ENCODE data around the gene USH1G.
A peak's percentile ranks its signal among the peaks of the same experiment; 100 is the strongest.

USH1G gene

DNA sequence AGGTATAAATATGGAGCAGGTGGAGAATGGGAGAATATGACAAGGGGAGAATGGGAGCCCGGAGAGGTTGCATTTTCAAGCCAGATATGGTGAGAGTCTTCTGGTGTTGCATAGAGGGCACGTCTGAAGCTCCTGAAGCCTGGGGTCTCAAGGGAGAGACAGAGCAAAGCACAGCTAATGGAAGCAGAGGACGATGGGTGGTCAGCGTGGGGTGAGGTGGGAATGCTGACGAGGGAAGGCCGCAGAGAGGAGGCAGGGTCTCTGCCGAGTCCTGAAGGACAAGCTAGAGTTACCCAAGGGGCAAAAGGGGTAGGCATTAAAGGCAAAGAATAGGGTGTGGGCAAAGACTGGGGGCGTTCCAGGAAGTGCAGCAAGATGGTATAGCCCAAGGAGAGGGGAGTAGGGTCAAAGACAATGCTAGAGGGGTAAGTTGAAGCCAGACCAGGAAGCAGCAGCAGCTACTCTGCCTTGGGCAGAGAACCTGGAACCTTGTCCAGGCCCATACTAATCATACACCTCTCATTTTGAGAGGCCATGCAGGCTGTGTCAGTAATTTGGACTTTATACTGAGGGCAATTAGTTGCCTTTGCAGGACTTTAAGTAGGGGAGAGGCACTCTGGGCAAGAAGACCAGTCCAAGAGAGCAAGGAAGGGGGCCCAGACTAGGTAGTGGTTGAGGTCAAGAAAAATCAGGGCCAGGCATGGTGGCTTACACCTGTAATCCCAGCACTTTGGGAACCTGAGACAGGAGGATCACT lies 15.3 kb upstream of the USH1G start:
- Histone ChIP-seq H4K91ac (ENCODE audit: low read depth, low read length, poor library complexity) (no peak overlapping the region), H2BK5ac (ENCODE audit: low read length) (no peak overlapping the region), H3K27me3 (ENCODE audit: control insufficient read depth in 3 of 3, insufficient read depth in 3 of 3, low read depth in 1 of 3, low read length in 3 of 3) (peaks cover 19 to 93% (median 50%) of the 10 kb centered on the region in 3 experiments), H2AFZ (ENCODE audit: low read length) (no peak overlapping the region), H3K14ac (ENCODE audit: low read length) (no peak overlapping the region), H3K9me3 (replicated peaks in 1 of 2; ENCODE audit: control insufficient read depth in 2 of 2, insufficient read depth in 1 of 2, low read depth in 1 of 2, low read length in 2 of 2) (peaks cover 0 to 1% of the 10 kb centered on the region in 2 donors), H3K23ac (ENCODE audit: low read depth, low read length, poor library complexity) (no peak overlapping the region), H3K9ac (ENCODE audit: low read depth, low read length, poor library complexity) (no peak overlapping the region), H3K79me1 (ENCODE audit: low read depth, low read length) (no peaks in the 10 kb centered on the region), H2BK15ac (ENCODE audit: low read length) (no peak overlapping the region), H3K18ac (ENCODE audit: low read length) (no peak overlapping the region), H3K4ac (ENCODE audit: low read length) (no peak overlapping the region), H3K27ac (replicated peaks; ENCODE audit: low read length) (no peak overlapping the region), H4K8ac (ENCODE audit: low read depth, low read length) (no peak overlapping the region), H3K36me3 (replicated peaks in 1 of 2; ENCODE audit: control insufficient read depth in 2 of 2, insufficient read depth in 2 of 2, low read length in 2 of 2) (no peaks in the 10 kb centered on the region), H3K4me2 (ENCODE audit: insufficient read depth, low read length, poor library complexity, severe bottlenecking) (no peak overlapping the region), H2AK5ac (ENCODE audit: low read depth, low read length) (no peak overlapping the region), H3K4me3 (ENCODE audit: low read length in 2 of 2) (no peak overlapping the region), H2BK12ac (ENCODE audit: low read length) (no peak overlapping the region), H3K4me1 (ENCODE audit: control insufficient read depth in 2 of 2, insufficient read depth in 1 of 2, low read depth in 1 of 2, low read length in 2 of 2) (peaks cover 0 to 3% of the 10 kb centered on the region in 2 donors), H2BK120ac (ENCODE audit: low read depth, low read length) (no peak overlapping the region)
- no peak for DNase-seq (ENCODE audit: low spot score)
- no CpG with 5 or more reads among the region's 8 CpGs for WGBS, 2 donors (ENCODE audit: extremely low coverage in 2 of 2, insufficient read length in 2 of 2, insufficient replicate concordance in 1 of 2)

DNA sequence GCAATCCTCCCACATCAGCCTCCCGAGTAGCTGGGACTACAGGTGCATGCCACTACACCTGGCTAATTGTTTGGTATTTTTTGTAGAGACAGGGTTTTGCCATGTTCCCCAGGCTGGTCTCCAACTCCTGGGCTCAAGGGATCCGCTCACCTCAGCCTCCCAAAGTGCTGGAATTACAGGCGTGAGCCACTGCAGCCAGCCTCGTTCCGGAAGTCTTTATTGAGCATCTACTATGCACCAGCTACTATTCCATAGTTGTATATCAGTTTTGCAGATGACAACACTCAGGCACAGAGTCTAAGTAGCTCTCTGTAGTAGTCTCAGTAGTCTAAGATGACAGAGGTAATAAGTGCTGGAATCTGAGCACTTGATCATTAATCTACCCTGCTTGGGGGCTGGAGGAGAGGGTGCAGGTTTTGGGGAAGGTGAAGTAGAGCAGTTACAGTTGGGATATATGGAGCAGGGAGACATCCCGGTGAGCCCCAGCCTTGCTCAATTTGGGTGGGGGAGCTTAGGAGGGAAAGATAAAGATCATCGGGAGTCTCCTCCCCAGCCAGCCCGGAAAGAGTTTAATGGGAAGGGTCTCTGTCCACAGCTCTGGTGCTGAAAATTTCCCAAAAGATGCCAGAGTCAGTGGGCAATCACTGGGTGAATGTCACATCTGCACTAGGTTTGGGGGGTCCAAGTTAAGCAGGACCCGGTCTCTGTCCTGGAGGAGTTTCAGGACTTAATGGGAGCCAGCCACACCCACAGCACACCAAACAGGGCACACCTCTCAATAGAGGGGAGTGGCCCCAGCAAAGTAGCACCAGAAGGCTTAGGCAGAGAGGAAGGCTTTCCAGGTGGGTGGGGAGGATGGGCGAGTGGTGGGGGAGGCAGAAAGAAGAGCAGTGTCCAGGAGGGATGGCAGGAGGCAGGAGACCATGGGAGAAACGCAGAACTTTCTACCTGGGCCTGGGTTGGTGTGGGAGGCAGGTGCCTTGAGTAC lies 14.3 kb upstream of the USH1G start:
- Histone ChIP-seq H3K4me2 (ENCODE audit: insufficient read depth, low read length, poor library complexity, severe bottlenecking) (no peak overlapping the region), H3K9ac (ENCODE audit: low read depth, low read length, poor library complexity) (no peak overlapping the region), H3K14ac (ENCODE audit: low read length) (no peak overlapping the region), H4K91ac (ENCODE audit: low read depth, low read length, poor library complexity) (no peak overlapping the region), H4K8ac (ENCODE audit: low read depth, low read length) (no peak overlapping the region), H3K23ac (ENCODE audit: low read depth, low read length, poor library complexity) (no peak overlapping the region), H3K27me3 (ENCODE audit: control insufficient read depth in 3 of 3, insufficient read depth in 3 of 3, low read depth in 1 of 3, low read length in 3 of 3) (peaks cover 19 to 95% (median 56%) of the 10 kb centered on the region in 3 experiments), H3K27ac (replicated peaks; ENCODE audit: low read length) (no peak overlapping the region), H2BK12ac (ENCODE audit: low read length) (no peak overlapping the region), H3K79me1 (ENCODE audit: low read depth, low read length) (no peaks in the 10 kb centered on the region), H2AK5ac (ENCODE audit: low read depth, low read length) (no peak overlapping the region), H3K4me3 (ENCODE audit: low read length in 2 of 2) (no peak overlapping the region), H2BK5ac (ENCODE audit: low read length) (no peak overlapping the region), H3K4ac (ENCODE audit: low read length) (no peak overlapping the region), H3K9me3 (replicated peaks in 1 of 2; ENCODE audit: control insufficient read depth in 2 of 2, insufficient read depth in 1 of 2, low read depth in 1 of 2, low read length in 2 of 2) (peaks cover 0 to 1% of the 10 kb centered on the region in 2 donors), H2BK120ac (ENCODE audit: low read depth, low read length) (no peak overlapping the region), H2BK15ac (ENCODE audit: low read length) (no peak overlapping the region), H2AFZ (ENCODE audit: low read length) (no peak overlapping the region), H3K36me3 (replicated peaks in 1 of 2; ENCODE audit: control insufficient read depth in 2 of 2, insufficient read depth in 2 of 2, low read length in 2 of 2) (no peaks in the 10 kb centered on the region), H3K4me1 (ENCODE audit: control insufficient read depth in 2 of 2, insufficient read depth in 1 of 2, low read depth in 1 of 2, low read length in 2 of 2) (peaks cover 0 to 3% of the 10 kb centered on the region in 2 donors), H3K18ac (ENCODE audit: low read length) (no peak overlapping the region)
- no CpG with 5 or more reads among the region's 11 CpGs for WGBS, 2 donors (ENCODE audit: extremely low coverage in 2 of 2, insufficient read length in 2 of 2, insufficient replicate concordance in 1 of 2)
- peak; percentile 36 for DNase-seq (ENCODE audit: low spot score)

DNA sequence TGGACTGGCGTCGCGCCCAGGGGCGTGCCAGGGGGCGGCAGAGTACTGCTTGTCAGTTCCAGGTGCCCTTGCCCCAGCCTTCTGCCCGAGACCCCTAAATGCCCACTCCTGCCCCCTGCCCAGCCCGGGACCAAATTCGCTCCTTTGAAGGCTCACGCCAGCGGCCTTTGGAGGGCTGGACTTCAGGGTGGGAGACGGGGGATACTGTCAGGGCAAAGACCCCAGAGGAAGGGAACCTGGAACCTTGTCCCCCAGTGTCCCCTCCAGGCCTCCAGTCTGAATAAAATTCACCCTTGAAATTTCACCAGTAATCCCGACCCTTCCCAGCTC lies 13.4 kb upstream of the USH1G start:
- Histone ChIP-seq H3K18ac (ENCODE audit: low read length) (no peak overlapping the region), H3K4me2 (ENCODE audit: insufficient read depth, low read length, poor library complexity, severe bottlenecking) (no peak overlapping the region), H3K23ac (ENCODE audit: low read depth, low read length, poor library complexity) (peak overlapping the region; percentile 17), H3K36me3 (replicated peaks in 1 of 2; ENCODE audit: control insufficient read depth in 2 of 2, insufficient read depth in 2 of 2, low read length in 2 of 2) (no peaks in the 10 kb centered on the region), H2BK120ac (ENCODE audit: low read depth, low read length) (no peak overlapping the region), H4K8ac (ENCODE audit: low read depth, low read length) (no peak overlapping the region), H2BK5ac (ENCODE audit: low read length) (no peak overlapping the region), H3K79me1 (ENCODE audit: low read depth, low read length) (no peaks in the 10 kb centered on the region), H3K14ac (ENCODE audit: low read length) (peak overlapping the region; percentile 89), H3K4me3 (ENCODE audit: low read length in 2 of 2) (no peak overlapping the region), H2AFZ (ENCODE audit: low read length) (no peak overlapping the region), H3K27me3 (ENCODE audit: control insufficient read depth in 3 of 3, insufficient read depth in 3 of 3, low read depth in 1 of 3, low read length in 3 of 3) (peaks cover 19 to 93% (median 57%) of the 10 kb centered on the region in 3 experiments), H2BK15ac (ENCODE audit: low read length) (no peak overlapping the region), H2BK12ac (ENCODE audit: low read length) (no peak overlapping the region), H3K4me1 (ENCODE audit: control insufficient read depth in 2 of 2, insufficient read depth in 1 of 2, low read depth in 1 of 2, low read length in 2 of 2) (peaks cover 0 to 3% of the 10 kb centered on the region in 2 donors), H4K91ac (ENCODE audit: low read depth, low read length, poor library complexity) (no peak overlapping the region), H2AK5ac (ENCODE audit: low read depth, low read length) (no peak overlapping the region), H3K9ac (ENCODE audit: low read depth, low read length, poor library complexity) (no peak overlapping the region), H3K27ac (replicated peaks; ENCODE audit: low read length) (no peak overlapping the region), H3K4ac (ENCODE audit: low read length) (no peak overlapping the region), H3K9me3 (replicated peaks in 1 of 2; ENCODE audit: control insufficient read depth in 2 of 2, insufficient read depth in 1 of 2, low read depth in 1 of 2, low read length in 2 of 2) (peaks cover 0 to 1% of the 10 kb centered on the region in 2 donors)
- WGBS, 2 donors (ENCODE audit: extremely low coverage in 2 of 2, insufficient read length in 2 of 2, insufficient replicate concordance in 1 of 2): no CpG with 5 or more reads among the region's 12 CpGs
- no peak for DNase-seq (ENCODE audit: low spot score)

Measured in neuronal stem cell (in vitro differentiated cells).